Thoracic aorta (tissue), 2 donors: Measurements from ENCODE around the gene BANP. TPM values are rescaled to one million over a fixed set of nuclear protein-coding genes. Genes with fewer than 3 reads are reported as not detected.
A peak's percentile ranks its signal among the peaks of the same experiment; 100 is the strongest.
"Not testable (repeated sequence)": the region's sequence is repeated elsewhere in the genome, so short reads cannot be mapped to it uniquely, and the experiment has no call there.

Experiments used
- ATAC-seq: fragments of 150-250 bp; one replicate; pipeline ENCODE4 v1.8.0; 2017; ENCODE audit warnings: low read depth; ENCODE audit not compliant: insufficient number of reproducible peaks, low FRiP score
- DNase-seq: peaks from one replicate; pipeline ENCODE4 v3.0.0-alpha.2; 2020; ENCODE audit warnings: low spot score
- H3K27ac ChIP-seq, 2 donors: fragments of 200-600 bp; sonication (generic); 1 replicate in 1 of 2; 2 replicates in 1 of 2; pipeline ENCODE4 v1.5.1; 2016; ENCODE audit warnings: mild to moderate bottlenecking in 2 of 2, moderate library complexity in 2 of 2
- H3K27me3 ChIP-seq: fragments of 200-600 bp; sonication (generic); replicated peaks from 2 replicates; pipeline ENCODE4 v1.6.0; 2016; ENCODE audit warnings: mild to moderate bottlenecking; ENCODE audit not compliant: insufficient read depth
- H3K36me3 ChIP-seq: fragments of 200-600 bp; sonication (generic); one replicate; pipeline ENCODE4 v1.5.1; 2016
- H3K4me1 ChIP-seq, 2 donors: fragments of 200-600 bp; sonication (generic); 1 replicate in 1 of 2; 2 replicates in 1 of 2; pipeline versions ENCODE4 v1.5.1 to v1.6.0; 2016; ENCODE audit warnings: low read depth in 2 of 2, mild to moderate bottlenecking in 1 of 2; ENCODE audit not compliant: control insufficient read depth in 1 of 2
- H3K4me3 ChIP-seq: fragments of 200-600 bp; sonication (generic); 2 replicates; pipeline ENCODE4 v1.5.1; 2016; ENCODE audit warnings: mild to moderate bottlenecking
- H3K9me3 ChIP-seq: fragments of 200-600 bp; sonication (generic); 2 replicates; pipeline ENCODE4 v1.5.1; 2016
- total RNA-seq, 2 donors: library from RNA; depleted of rRNA; stranded (reverse); fragments of >200 nt; gene quantifications; one replicate each; pipeline versions ENCODE4 v1.1.0 to v1.2.3, GENCODE V29; 2016
- TF ChIP-seq, protein P1 (sequence below): fragments of 200-600 bp; sonication (generic); IDR thresholded peaks from one replicate; pipeline ENCODE4 v1.5.1; 2019; ENCODE audit warnings: antibody characterized with exemption

BANP gene
- total RNA-seq, 2 donors from 2014 or later = 18.6 to 21.8 TPM

DNA sequence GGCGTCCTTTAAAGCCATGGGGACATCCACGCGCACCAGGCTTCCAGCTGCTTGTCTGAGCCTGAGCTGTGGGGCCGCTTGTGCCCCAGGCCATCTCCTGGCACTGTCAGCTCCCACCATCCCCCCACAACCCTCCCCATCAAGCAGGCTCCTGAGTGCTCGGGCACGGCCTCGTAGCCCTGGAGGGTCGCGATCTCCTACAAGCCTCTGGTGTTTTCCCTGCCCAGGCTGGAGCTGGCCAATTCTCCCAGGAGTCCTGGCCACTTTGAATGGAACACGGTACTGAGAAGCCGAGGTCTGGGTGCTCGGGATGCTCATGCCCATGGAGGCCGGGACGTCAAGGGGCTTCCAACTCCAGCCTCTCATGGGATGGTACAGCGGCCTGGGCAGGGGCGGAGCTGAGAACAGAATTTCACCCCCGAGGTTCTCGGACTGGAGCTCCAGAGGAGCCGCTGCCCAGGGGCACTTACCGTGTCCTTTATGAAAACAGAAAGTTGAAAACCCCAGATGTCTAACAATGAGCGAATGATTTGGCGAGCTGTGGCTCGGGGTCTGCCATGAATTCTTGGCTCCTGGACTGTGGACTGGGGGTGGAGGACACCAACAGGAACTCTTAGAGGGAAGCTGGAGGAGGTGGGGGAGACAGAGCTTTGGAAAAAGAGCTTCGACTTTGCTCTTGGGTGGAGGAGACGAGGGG, 142.5 kb downstream of the BANP start:
- H3K9me3 ChIP-seq, H3K27me3 ChIP-seq, DNase-seq, H3K36me3 ChIP-seq, ATAC-seq, H3K4me1 ChIP-seq, H3K27ac ChIP-seq: not testable (repeated sequence)
- H3K4me3 ChIP-seq = peak overlapping the region; percentile 30

DNA sequence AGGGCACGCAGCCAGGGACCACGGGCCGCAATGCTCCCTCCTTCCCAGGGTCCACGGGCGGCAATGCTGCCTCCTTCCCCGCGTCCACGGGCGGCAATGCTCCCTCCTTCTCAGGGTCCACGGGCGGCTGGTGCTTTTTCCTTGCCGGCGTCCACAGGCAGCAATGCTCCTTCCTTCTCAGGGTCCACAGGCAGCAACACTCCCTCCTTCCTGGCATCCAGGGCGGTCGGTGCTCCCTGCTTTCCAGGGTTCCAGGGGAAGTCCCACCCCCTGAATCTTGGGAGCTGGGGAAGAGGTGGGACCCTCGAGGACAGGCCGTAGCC, 143.0 kb downstream of the BANP start:
- DNase-seq = not testable (repeated sequence)
- peak overlapping the region; percentile 30 for H3K4me3 ChIP-seq

DNA sequence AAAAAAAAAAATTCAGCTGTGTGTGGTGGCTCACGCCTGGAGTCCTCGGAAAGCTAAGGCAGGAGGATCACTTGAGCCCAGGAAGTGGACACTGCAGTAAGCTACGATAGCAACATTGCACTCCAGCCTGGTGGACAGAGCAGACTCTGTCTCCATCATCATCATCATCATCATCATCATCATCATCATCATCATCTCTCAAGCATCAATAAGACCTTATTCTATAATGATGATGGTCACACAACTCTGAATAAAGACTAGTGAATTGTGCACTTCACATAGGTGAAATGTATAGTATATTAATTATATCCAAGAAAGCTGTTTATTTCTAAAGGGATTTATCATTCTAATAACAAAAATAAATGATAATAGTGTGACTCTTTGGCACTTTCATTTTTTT, 143.7 kb downstream of the BANP start:
- H3K4me1 ChIP-seq = not testable (repeated sequence)

More for the DNA sequence above, 143.0 kb downstream of the BANP start:
- H3K4me1 ChIP-seq, H3K27ac ChIP-seq, ATAC-seq, H3K9me3 ChIP-seq, H3K36me3 ChIP-seq, H3K27me3 ChIP-seq: not testable (repeated sequence)

DNA sequence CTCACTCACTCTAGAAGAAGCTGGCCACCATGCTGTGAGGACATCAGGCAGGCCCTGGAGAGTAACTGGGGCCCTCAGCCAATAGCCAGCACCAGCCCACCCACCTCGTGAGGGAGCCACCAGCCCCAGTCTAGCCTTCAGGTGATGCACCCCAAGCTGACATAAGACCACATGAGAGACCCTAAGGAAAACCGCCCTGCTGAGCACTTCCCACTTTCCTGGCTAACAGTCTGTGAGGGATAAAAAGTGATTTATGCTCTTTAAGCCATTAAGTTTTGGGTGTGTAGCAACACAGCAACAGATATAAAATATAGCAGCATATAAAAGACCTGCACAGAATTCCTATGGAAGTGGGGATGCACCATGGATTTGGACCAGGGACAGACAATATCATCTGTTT, 145.4 kb downstream of the BANP start:
- DNase-seq, H3K4me3 ChIP-seq, H3K27ac ChIP-seq, H3K4me1 ChIP-seq, H3K36me3 ChIP-seq, H3K9me3 ChIP-seq, ATAC-seq, H3K27me3 ChIP-seq: not testable (repeated sequence)

More for the DNA sequence above, 143.7 kb downstream of the BANP start:
- H3K4me3 ChIP-seq, H3K27me3 ChIP-seq, H3K9me3 ChIP-seq, DNase-seq, H3K36me3 ChIP-seq, ATAC-seq, H3K27ac ChIP-seq: not testable (repeated sequence)

DNA sequence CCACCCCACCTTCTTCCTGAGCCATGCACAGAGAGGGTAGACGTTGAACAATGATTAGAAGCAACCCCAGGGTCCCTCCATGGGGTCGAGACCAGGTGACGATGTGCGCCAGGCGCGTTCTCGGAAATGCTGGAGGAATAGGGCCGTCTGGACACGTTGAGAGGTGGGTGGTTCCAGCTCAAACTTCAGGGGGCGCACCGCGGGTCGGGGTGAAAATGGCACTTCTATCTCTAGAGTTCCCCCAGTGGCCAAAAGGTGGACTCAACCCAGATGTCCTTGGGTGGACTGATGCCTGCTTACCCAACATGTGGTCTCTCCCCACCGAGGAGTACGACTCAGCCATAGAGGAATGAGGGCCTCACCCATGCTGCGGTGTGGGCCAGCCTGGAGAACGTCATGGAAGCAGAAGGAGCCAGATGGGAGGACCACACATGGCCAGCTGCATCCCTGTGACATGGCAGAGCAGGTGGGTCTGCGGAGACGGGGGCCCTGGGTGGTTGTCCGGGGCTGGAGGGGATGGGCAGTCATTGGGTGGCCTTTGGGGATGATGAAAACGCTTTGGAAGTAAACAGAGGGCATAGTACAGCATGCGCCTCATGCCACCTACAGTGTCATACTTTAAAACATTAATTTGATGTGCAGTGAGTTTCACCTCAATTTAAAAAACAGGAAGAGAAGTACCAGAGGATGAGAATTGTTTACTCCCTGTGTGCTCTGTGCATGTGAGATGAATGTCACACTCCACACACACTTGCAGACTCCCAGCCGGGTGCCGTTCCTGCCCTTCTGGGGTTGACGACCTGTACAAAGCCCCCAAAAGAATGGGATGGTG, 147.7 kb downstream of the BANP start:
- not testable (repeated sequence) for H3K36me3 ChIP-seq, H3K4me3 ChIP-seq, H3K27ac ChIP-seq, H3K9me3 ChIP-seq, ATAC-seq, H3K27me3 ChIP-seq, H3K4me1 ChIP-seq, DNase-seq

DNA sequence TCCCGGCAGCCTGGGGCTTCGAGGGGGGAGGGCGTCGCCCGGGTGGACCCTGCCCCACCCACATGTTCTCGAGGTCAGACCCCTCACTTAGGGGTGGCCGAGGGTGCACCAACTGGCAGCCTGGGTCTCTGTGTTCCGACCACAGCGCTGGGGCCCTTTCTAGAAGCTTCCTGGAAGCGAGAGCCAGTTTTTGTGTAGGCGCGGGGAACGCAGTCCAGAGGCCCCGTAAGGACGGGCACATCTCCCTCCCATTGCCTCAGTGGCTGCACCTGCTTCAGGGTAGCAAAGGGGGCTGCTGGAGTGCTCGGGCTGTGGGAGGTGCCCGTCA, 148.3 kb downstream of the BANP start:
- H3K36me3 ChIP-seq = no peaks in the 10 kb centered on the region
- TF ChIP-seq, protein P1, sequence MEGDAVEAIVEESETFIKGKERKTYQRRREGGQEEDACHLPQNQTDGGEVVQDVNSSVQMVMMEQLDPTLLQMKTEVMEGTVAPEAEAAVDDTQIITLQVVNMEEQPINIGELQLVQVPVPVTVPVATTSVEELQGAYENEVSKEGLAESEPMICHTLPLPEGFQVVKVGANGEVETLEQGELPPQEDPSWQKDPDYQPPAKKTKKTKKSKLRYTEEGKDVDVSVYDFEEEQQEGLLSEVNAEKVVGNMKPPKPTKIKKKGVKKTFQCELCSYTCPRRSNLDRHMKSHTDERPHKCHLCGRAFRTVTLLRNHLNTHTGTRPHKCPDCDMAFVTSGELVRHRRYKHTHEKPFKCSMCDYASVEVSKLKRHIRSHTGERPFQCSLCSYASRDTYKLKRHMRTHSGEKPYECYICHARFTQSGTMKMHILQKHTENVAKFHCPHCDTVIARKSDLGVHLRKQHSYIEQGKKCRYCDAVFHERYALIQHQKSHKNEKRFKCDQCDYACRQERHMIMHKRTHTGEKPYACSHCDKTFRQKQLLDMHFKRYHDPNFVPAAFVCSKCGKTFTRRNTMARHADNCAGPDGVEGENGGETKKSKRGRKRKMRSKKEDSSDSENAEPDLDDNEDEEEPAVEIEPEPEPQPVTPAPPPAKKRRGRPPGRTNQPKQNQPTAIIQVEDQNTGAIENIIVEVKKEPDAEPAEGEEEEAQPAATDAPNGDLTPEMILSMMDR = no peak
- no peaks in the 10 kb centered on the region for H3K4me1 ChIP-seq
- H3K9me3 ChIP-seq = peaks cover 7% of the 10 kb centered on the region
- H3K27me3 ChIP-seq = no peaks in the 10 kb centered on the region
- ATAC-seq (no peak), DNase-seq (no peak)
- H3K27ac ChIP-seq = no peak overlapping the region
- no peak overlapping the region for H3K4me3 ChIP-seq

DNA sequence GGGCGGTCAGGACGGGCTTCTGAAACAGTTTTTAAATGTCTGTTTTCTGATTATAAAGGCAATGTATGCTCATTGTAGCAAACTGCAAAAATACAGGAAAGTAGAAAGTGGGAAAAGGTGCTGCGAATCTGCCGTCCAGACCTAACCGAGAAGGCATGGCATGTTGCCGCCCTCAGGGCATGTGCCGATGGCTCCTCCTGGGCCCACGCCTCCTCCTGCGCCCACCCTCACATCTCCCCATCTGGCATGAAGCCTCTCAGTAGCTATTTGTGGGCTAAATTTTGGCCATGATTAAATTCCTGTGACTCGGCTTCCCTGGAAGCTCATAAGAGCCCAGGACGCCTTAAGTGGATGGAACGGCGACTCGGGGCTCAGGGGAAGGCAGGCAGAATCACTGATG, 148.7 kb downstream of the BANP start:
- not testable (repeated sequence) for H3K27me3 ChIP-seq, H3K27ac ChIP-seq, H3K4me1 ChIP-seq, H3K36me3 ChIP-seq, H3K9me3 ChIP-seq, H3K4me3 ChIP-seq, DNase-seq, ATAC-seq

DNA sequence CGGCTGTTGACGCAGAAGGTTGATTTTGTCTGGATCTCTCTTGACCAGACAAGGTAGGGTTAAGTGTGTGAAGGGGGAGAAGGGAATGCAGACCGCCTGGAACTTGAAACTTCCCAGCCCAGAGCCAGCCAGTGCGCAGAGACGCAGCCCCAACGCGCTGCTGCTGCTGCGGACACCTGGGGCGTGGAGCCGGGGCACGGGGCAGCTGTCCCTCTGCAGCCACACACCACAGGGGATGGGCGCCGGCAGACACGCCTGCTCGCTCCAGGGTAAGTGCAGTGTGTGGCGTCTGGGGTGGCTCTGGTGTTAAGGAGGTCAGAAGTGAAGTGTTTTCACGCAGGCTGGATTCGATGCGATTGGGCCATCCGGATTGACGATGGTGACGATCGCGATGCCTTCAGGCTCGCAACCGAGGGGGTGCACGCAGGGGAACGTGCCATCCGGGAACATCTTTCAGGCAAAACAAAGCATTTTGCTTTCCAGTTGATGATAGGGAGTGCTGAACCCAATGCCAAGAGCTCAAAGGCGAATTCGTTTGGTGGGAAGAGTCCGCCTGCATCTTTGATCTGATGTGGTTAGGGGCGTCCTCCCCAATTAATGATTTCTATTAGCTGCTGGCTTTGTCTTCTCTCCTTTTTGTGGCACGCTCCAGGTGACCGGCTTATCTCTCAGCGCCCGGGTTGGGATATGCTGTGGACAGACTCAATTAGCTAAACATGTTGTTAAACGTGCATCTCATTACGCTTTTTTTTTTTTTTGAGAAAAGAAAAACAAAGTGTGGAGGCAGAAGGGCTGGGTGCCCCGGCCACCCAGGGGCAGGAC, 149.8 kb downstream of the BANP start:
- not testable (repeated sequence) for ATAC-seq, H3K27ac ChIP-seq, DNase-seq, H3K9me3 ChIP-seq, H3K4me3 ChIP-seq, H3K36me3 ChIP-seq, H3K27me3 ChIP-seq, H3K4me1 ChIP-seq

DNA sequence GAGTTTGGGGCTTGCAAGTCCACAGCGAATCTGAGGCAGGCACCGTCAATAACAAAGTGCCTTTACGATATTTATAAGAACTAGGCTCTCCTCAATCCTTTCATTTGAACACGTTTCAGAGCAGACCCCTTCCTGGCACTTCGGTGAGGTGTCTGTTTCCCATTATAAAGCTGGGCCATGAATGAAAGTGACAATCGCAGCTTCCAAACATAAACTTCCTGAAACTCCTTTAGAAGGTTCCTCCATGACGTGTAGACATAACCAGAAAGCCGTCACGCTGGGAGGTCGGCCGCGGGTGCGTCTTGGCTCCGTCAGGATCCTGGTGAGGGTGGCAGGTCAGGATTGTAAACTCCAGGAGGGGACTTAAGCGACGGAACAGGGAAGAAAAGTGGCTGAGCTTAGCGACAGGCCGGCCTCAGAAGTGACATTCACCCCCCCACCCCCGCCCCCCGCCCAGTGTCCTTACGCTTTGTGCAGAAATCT, 150.4 kb downstream of the BANP start:
- not testable (repeated sequence) for H3K4me3 ChIP-seq, H3K36me3 ChIP-seq, DNase-seq, H3K9me3 ChIP-seq, H3K27ac ChIP-seq, H3K4me1 ChIP-seq, ATAC-seq, H3K27me3 ChIP-seq
